GM18505 (cell line): ENCODE data around the gene OR51B4.
"Not testable (repeated sequence)": the region's sequence is repeated elsewhere in the genome, so short reads cannot be mapped to it uniquely, and the experiment has no call there.

ENCODE experiments used
- ATAC-seq: cut with Tn5 transposase; IDR thresholded peaks from one replicate; pipeline ENCODE4 v1.9.1; 2021; ENCODE audit not compliant: unreplicated experiment
- POLR2A ChIP-seq: IDR thresholded peaks from 4 replicates; pipeline ENCODE4 v1.6.1; 2011; ENCODE audit warnings: borderline replicate concordance; ENCODE audit not compliant: insufficient read depth, insufficient read length; ENCODE audit errors: extremely low read depth

Gene OR51B4, protein sequence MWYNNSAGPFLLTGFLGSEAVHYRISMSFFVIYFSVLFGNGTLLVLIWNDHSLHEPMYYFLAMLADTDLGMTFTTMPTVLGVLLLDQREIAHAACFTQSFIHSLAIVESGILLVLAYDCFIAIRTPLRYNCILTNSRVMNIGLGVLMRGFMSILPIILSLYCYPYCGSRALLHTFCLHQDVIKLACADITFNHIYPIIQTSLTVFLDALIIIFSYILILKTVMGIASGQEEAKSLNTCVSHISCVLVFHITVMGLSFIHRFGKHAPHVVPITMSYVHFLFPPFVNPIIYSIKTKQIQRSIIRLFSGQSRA

DNA sequence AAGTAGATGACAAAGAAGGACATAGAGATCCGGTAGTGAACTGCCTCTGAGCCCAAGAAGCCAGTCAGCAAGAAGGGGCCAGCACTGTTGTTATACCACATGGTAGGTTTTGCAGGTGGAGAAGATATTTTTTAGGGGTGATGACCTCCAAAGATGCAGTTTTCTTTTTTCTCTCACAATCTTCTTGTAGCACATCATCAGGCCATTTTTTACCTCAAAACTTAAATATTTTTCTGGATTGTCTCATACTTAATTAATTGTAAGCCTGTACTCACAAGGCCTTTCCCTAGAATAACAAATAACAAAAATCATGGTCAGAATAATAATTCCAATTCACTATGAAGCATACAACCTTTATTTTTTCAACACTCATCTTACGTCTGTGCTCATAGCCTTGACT is at the start of gene OR51B4:
TSS of gene OR51B4 (minus strand) at position 101 of the 400 bp plus-strand sequence. CDS start at position 101, 0 bp downstream.
- no peak for ATAC-seq
- TF ChIP-seq POLR2A: no peak

DNA sequence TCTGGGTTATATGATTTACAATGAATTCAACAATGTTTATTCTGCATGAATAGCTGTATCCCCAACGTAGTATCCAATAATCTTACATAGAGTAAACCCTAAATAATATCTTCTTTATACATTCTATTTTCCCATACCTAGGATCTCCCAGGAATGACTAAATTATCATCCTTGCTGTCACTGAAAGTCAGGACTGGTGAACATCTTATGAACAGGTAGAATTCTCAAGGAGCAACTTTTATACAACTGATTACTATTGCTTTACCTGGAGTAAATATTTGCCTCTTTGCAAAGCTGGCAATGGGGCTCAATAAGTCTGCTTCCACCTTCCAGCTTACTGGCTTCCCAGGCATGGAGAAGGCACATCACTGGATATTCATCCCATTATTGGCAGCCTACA is 49.5 kb upstream of the OR51B4 start, which contains the start of gene OR51B6:
TSS of gene OR51B6 (plus strand) at position 301 of the 400 bp plus-strand sequence. CDS start at position 301, 0 bp downstream.
- no peak for TF ChIP-seq POLR2A

DNA sequence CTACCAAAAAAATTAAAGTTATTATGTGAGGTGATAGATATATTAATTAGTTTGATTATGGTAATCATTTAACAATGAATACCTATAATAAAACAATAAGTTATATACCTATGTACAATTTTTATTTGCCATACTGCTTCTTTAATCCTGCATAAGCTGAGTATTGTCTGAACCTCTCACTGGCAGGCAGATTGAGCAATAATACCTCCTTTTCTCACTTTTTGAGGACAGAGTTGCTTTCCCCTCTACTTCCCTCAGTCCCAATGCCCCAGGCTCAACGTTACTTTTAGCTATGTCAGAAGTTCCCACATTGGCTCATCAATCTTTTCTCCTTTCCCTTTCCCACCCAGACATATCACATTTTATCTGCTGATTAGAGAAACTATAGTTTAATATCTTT is 47.8 kb upstream of the OR51B4 start:
- ATAC-seq: no peak
- TF ChIP-seq POLR2A: no peak

More for the DNA sequence above, 49.5 kb upstream of the OR51B4 start, which contains the start of gene OR51B6:
- ATAC-seq: no peak

DNA sequence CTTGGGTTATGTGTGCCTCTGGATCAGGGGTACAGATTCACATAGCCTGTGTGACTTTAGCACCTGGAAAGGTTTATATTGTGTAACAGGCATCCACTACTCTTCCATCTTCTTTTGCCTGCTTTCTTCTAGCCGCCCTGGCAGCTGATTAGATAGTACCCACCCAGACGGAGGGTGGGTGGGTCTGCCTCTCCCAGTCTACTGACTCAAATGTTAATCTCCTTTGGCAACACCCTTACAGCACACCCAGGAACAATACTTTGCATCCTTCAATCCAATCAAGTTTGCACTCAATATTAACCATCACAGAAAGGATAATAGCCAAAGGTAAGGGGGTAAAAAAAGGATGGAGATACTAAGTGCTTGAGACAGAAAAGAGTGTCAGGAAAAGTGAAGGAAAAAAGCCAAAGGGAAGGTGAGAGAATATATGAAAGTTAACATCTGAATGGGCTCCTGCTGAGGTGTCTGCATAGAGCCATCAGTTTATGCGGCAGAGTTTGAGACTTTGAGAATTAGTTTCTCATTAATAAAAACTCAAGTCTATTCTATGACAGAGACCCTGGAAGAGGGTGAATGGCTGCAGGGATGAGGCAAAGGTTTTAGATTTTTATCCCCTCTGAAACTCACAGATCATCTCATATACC is 46.9 kb upstream of the OR51B4 start:
- ATAC-seq: no peak
- TF ChIP-seq POLR2A: no peak

DNA sequence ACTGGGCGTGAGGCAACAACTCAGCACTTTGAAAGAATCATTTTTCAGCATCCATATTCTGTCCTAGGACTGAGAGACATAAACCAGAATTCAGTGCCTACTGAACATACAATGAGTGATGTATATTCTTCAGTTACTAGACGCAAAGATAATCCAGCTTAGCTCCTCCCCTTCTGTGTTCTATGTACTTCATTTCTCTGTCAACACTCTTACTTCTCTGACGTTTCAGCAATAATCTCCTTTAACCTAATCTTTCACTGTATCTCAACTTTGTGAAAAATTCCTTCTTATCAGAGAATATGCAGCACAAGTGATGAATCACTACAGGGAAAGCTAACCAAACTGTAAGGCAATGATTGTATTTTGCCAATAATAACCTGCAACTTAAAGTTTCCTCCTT is 44.1 kb upstream of the OR51B4 start:
- no peak for ATAC-seq
- no peak for TF ChIP-seq POLR2A

DNA sequence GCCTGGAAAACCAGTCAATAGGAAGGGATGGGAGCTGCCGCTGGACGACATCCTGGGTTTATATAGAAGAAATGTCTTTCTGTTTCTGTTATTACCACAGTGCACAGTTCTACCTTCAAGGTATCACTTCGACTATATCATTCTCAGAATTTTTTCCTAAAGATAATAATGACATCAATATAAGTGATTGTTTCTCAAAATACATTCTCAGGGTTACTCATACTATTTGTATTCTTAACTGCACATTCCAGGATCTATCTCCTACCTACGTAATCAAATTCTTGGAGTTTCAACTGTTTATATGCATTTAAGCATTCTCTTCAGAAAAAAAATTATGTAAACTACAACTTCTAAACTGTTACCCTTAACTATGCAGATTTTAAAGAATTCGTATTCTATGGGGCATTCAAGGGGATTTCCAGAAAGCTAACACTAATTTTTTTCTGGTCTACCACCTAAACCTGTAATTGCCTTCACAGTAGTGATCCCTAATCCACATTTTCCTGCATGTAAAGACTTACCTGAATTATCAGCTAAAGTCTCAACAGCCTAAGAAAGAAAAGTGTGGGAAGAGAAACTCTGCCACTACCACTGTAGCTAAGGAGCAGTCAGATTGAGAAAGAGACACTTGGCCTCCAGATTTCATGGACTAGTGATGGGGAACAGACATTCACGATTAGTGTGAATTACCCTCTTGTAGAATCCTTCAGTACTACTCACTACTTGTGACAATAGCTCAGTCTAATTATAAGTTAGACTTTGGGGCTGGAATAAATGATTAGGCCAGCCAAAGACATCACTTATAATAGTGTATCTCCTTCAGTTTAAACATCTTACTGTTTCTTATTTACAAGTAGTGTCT is 42.0 kb upstream of the OR51B4 start, which contains the start of gene OR51B5:
TSS of gene OR51B5 (minus strand) at position 51 of the 862 bp plus-strand sequence. CDS start at position 51, 0 bp downstream.
- no peak for ATAC-seq
- TF ChIP-seq POLR2A: no peak

DNA sequence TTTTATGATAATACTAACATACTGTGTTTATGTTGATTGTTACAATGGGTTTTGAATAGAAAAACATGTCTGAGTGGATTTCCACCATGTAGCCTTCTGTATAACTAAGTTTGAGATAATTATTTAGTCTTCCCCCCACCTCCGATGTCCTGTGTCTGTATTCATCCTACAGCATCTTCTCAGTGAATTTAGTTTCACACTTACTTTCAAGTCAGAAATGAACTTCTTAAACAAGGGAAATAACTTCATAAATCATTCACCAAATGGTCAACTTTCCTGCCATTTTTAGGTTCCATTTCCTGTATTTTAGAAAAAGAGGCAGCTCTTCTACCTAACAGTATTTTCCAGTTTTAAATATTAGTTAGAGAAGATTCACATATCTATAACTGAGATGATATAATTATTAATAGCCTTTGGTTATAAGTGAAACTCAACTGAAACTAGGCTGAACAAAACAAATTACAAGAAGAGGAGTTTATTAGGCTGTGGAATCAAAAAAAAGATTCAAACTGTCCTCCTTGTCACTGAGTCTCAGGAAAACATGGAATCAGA is 38.1 kb upstream of the OR51B4 start:
- no peak for TF ChIP-seq POLR2A
- ATAC-seq: peak; percentile 60

DNA sequence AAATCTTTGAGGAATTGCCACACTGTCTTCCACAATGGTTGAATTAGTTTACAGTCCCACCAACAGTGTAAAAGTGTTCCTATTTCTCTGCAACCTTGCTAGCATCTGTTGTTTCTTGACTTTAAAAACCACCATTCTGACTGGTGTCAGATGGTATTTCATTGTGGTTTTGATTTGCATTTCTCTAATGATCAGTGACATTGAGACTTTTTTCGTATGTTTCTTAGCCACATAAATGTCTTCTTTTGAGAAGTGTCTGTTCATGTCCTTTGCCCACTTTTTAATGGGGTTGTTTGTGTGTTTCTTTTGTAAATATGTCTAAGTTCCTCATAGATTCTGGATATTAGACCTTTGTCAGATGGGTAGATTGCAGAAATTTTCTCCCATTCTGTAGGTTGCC is 35.5 kb upstream of the OR51B4 start:
- not testable (repeated sequence) for ATAC-seq

DNA sequence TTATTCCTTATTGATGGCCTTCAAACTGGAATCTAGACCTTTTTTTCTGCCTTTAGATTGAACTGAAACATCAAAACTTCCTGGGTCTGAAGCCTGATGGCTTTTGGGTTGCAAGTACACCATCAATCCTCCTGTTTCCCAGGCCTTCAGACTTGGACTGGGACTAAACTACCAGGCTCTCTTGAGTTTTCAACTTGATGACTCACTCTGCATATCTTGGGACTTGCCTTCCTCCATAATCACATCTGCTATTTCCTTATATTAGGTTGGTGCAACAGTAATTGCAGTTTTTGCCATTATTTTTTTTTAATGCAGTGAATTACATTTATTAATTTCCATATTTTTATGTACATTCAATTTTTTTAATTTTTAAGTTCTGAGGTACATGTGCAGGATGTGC is 34.6 kb upstream of the OR51B4 start:
- no peak for TF ChIP-seq POLR2A
- ATAC-seq: no peak

DNA sequence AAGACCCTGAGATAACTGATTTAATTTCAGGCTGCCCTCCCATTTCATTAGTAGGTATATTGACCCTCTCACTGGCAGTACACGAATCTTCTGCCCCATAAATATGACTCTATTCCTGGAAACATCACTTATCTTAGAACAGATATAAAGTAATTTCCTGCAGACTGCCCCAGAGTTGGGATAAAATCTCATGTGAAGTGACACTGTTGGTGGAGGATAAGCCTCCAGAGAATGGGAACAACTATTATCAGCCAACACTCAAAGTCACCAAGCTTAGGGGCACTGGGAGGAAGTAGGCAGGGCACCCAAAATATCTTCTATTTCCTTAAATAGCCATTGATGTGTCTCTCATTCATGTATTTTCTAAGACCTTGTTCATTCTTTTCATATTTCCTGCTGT is 33.4 kb upstream of the OR51B4 start:
- TF ChIP-seq POLR2A: no peak
- no peak for ATAC-seq

DNA sequence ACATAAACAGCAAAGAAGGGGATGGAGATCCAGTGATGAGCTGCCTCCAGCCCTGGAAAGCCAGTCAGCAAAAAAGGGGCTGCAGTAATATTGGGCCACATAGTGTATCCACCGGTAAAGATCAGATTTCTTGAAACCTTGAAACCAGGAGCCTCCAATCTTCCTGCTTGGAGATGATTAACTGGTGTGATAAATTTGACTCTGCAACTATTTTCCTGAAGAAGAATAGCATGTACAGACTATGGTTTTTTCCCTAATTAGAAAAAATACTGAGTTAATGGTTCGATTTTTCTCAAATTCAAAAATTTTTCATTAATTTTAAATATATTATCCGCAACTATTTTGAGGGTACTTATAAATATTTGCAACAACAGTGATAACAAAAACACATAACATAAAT is 22.5 kb upstream of the OR51B4 start, which contains the start of gene OR51B2:
TSS of gene OR51B2 (minus strand) at position 101 of the 400 bp plus-strand sequence. CDS start at position 101, 0 bp downstream.
- no peak for ATAC-seq
- no peak for TF ChIP-seq POLR2A

DNA sequence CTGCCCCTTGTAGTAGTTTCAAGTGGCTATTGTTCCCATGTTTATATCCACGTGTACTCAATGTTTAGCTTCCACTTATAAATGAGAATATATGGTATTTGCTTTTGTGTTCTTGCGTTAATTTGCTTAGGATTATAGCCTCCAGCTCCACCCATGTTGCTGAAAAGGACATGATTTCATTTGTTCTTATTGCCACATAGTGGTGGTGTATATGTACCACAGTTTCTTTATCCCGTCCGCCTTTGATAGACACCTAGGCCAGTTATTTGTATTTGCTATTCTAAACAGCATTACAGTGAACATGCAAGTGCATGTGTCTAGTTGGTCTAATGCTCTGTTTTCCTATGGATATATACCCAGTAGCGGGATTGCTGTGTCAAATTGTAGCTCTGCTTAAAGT is 15.5 kb upstream of the OR51B4 start:
- TF ChIP-seq POLR2A: no peak
- no peak for ATAC-seq

DNA sequence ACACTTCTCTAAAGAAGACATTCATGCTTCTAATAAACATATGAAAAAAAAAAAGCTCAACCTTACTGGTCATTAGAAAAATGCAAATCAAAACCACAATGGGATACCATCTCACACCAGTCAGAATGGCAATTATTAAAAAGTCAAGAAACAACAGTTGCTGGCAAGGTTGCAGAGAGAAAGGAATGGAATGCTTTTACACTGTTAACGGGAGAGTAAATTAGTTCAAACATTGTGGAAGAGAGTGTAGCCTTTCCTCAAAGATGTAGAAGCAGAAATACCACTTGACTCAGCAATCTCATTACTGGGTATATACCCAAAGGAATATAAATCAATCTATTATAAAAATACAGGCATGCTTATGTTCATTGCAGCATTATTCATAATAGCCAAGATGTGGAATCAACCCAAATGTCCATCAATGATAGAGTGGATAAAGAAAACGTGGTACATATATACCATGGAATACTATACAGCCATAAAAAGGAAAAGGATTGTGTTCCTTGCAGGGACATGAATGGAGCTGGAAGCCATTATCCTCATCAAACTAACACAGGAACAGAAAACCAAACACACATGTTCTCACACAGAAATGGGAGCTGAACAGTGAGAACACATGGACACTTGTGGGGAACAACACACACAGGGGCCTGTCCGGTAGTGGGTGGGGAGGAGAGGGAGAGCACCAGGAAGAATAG is 11.7 kb upstream of the OR51B4 start:
- ATAC-seq: not testable (repeated sequence)
